GM19397 (cell line): ENCODE data around the gene MORC1.
"Not testable (repeated sequence)": the region's sequence is repeated elsewhere in the genome, so short reads cannot be mapped to it uniquely, and the experiment has no call there.

Source experiments
- ATAC-seq: cut with Tn5 transposase; IDR thresholded peaks from one replicate; pipeline ENCODE4 v1.9.1; 2021; ENCODE audit warnings: mild to moderate bottlenecking, moderate library complexity; ENCODE audit not compliant: unreplicated experiment

MORC1 gene

GRCh38 chr3:109109574-109109973 lies 8.4 kb downstream of the MORC1 start:
- no peak for ATAC-seq

DNA sequence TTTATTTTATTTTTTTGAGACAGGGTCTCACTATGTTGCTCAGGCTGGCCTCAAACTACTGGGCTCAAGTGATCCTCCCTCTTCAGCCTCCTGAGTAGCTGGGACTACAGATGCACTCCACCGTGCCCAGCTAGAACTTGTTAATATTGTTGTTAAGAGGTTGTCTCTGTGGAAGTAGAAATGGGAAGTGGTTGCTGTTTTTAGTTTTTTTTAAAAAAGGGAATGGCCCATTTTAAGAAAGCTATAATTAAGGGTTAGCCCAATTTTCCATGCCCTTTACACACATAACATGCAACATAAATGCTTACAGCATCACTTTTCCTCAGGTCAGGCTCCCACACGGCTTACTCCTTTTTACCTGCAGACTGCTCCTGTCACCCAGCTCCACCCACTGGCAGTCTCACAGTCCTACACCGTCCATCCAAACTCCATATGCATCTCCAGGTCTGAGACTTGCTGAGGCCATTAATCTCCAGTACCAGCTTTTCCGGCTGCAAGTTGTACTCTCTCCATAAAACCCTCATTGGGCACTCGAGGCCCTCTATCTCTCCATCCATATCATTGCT lies 19.8 kb downstream of the MORC1 start:
- ATAC-seq, result no peak

DNA sequence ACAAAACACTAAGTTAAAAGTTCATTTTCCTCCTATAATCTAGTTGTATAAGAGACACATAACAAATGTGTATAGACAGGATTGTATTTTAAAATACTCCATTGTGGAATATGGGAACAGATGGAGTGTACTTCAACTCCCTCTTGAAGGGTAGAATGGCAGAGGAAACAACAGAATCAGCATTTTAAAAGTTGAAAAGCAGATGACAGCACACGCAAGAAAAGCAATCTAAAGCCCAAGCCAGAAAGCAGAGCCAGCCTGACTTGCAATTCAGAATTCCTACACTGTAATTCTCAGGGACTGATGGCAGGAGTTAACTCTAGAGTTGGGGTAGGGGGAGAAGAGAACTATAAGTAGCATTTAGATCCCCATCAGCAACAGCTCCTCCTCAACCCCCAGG lies 22.8 kb downstream of the MORC1 start:
- no peak for ATAC-seq

DNA sequence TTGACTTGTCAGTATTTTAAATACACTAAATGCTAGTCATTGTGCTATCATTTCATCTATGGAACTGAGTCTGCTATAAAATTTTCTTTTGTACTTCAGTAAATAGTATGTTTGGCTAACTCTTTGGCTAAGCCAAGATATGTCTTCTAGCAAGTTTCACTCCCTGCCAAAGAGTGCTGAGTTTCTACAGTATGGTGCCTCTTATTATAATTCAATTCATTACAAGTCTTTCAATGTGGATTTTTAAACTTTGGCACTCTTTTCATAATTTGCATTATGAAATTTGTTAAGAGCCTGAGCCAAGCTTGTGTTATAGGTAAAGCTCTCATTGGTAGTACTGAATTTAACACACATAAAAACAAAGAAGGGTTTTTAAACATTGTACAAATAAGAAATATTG lies 24.4 kb downstream of the MORC1 start:
- no peak for ATAC-seq

GRCh38 chr3:109091846-109092245 lies 26.1 kb downstream of the MORC1 start:
- no peak for ATAC-seq

DNA sequence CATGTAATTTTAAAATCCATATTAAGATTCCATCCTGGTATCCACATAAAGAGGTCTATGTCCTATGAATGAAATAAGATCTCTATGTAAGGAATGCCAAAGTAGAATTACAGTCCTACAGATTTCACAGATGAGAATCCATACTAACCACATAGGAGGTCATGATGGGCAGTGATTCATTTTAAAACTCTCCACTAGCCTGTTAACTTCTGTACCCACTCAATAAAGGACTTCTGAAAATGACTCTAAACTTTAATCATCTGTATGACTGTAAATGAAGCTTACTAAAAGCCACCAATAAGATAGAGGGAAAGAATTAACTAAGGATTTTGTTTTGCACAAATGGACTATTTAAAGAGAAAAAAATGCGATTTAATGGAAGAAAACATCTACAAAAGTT lies 28.7 kb downstream of the MORC1 start:
- no peak for ATAC-seq

- peak; percentile 100 for ATAC-seq
These were observed 36.0 kb downstream of the MORC1 start for GRCh38 chr3:109081746-109082510.

GRCh38 chr3:109080090-109080489 lies 37.8 kb downstream of the MORC1 start:
- ATAC-seq, result not testable (repeated sequence)

GRCh38 chr3:109073116-109073515 lies 44.8 kb downstream of the MORC1 start:
- ATAC-seq, result no peak

GRCh38 chr3:109072194-109072593 lies 45.7 kb downstream of the MORC1 start:
- ATAC-seq, result peak; percentile 82

GRCh38 chr3:109071350-109072142 lies 46.4 kb downstream of the MORC1 start:
- peak; percentile 51 for ATAC-seq

DNA sequence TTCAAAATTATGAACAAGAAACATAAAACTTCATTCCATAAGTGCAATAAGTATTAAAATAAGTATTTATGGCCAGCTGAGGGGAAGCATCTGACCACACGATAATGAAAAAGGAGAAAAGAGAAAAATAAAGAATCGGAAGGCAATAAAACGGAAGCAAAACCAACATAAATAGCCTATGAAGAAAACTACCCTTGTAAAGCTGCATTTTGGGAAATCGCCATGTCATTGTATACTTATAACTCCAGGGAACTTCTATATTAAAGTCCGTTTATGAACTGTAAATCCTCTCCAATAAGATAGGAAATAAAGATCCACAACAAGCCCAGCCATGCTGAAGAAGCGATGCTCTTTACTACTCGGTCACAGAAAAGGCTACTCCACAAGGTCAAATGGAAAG lies 47.7 kb downstream of the MORC1 start:
- ATAC-seq, result no peak

- ATAC-seq, result no peak
These were observed 51.1 kb downstream of the MORC1 start for GRCh38 chr3:109066864-109067263.

DNA sequence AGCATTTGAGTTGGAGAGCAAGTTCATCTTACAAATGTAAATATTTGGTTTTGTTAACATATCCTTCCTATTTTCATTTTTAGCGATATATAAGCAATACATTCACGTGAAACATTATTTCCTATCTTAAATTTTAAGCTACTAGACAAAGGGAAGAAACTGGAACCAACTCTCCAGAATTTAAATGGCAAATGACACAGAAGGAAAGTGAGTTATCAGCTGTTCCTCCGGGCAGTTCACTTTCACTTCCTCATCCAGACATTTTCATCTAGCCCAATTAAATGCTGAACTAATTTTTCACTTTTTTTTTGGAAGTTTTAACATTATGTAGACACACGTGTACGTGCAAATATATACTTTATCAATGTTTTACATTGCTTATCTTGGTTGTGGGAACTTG lies 58.7 kb downstream of the MORC1 start:
- peak; percentile 86 for ATAC-seq

GRCh38 chr3:109057616-109058015 lies 60.3 kb downstream of the MORC1 start:
- ATAC-seq, result no peak

GRCh38 chr3:109057056-109057455 lies 60.9 kb downstream of the MORC1 start:
- ATAC-seq, result no peak

DNA sequence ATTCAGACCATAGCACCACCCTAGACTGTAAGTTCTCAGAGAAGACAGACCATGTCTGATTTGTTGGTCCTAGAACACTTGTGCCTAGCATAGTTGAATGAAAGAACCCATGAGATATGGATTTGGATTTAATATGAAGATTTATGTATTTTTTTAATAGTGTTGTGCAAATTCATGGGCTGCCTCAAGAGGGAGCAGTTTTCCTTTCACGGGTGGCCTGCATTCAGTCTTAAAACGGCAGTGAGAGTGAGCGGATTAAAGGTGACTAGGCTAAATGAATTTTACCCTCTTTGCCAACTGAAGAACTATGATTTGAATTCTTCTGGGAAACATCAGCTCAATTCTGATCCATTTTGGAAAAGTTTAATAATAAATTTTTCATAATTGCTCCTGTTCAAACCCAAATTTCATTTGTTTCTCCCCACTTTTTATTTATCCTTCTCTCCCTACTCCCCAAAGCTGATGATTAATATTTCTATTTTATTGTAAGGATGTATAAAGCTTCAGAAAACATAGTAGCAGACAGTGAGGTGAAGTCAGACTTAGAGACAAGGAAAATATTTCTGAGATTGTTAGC lies 67.3 kb downstream of the MORC1 start:
- peak; percentile 68 for ATAC-seq

DNA sequence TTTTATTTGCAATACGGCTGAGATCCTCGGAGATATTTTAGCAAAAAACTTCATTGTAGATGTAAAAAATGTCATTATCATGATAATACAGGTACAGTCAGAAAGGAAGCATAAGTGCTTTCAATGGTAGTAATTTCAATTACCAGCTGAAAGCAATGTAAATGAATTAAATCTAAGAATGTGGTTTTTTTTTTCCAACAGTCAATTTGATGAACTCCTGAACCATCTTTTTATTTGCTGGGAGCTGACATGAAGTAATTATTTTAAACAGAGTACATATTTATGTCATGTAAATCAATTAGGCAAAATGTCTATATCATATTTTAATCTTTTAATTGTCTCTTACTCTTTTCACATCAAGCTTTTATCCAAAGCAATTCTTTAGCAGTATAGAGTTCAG lies 70.6 kb downstream of the MORC1 start:
- ATAC-seq, result no peak

DNA sequence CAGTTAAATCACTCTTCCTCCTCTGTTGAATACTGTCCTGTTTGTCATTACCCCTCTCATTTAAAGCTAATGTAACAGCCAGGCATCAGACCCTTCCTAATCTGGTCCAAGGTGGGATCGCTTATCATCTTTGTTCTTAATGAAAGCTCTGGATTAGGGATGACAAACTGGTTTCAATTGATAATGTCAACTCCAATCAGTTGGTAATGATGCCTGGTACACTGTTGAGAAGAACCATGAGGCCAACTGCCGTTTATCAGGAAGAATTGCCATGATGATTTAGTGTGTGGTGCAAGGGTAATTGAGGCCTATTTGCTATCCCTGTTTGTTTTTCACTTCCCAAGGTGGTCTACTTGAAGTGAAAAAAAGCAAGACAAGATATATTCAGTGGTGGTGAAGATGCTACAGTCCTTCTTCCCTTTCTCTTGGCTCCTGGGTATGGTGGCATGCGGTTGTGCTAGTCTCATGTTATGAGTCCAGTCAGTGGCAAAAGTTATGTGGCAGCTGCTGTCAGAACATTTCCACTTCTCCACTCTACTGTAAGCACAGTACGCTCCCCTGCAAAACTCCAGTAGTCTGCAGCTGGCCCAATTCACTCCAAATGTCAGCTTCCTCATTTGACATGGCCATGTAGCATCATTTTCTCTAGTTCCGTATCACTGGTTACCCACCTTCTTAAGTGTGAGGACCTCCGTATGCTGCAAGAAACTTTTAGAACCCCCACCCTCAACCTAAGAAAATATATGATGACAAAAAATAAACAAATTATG lies 72.5 kb downstream of the MORC1 start:
- ATAC-seq, result no peak

GRCh38 chr3:109035082-109035481 lies 82.9 kb downstream of the MORC1 start:
- no peak for ATAC-seq
